HCEC 1CT (cell line): ENCODE data around the gene PRM1.

ENCODE experiments used
- DNase-seq: peaks from one replicate; pipeline ENCODE4 v3.0.0-alpha.2; 2017

The PRM1 gene

GRCh38 chr16:11251525-11252481, 29.3 kb downstream of the PRM1 start:
- DNase-seq = peak; percentile 31

GRCh38 chr16:11250786-11251524, 30.2 kb downstream of the PRM1 start:
- DNase-seq = no peak

- DNase-seq = no peak
Measured at GRCh38 chr16:11250091-11250785, 30.9 kb downstream of the PRM1 start.

GRCh38 chr16:11249233-11250061, 31.7 kb downstream of the PRM1 start:
- no peak for DNase-seq

GRCh38 chr16:11248133-11248532, 33.0 kb downstream of the PRM1 start:
- DNase-seq = no peak

GRCh38 chr16:11245988-11246387, 35.1 kb downstream of the PRM1 start:
- DNase-seq = no peak

- DNase-seq = no peak
Measured at GRCh38 chr16:11245222-11245737, 35.9 kb downstream of the PRM1 start.

GRCh38 chr16:11242658-11243057, 38.5 kb downstream of the PRM1 start:
- no peak for DNase-seq

GRCh38 chr16:11241480-11242204, 39.5 kb downstream of the PRM1 start:
- no peak for DNase-seq

GRCh38 chr16:11240636-11241473, 40.3 kb downstream of the PRM1 start:
- no peak for DNase-seq

GRCh38 chr16:11239644-11240632, 41.2 kb downstream of the PRM1 start:
- DNase-seq = no peak

GRCh38 chr16:11238272-11239202, 42.6 kb downstream of the PRM1 start:
- no peak for DNase-seq

GRCh38 chr16:11236461-11237254, 44.5 kb downstream of the PRM1 start:
- peak; percentile 18 for DNase-seq

- DNase-seq = no peak
Measured at GRCh38 chr16:11235703-11235991, 45.5 kb downstream of the PRM1 start.

GRCh38 chr16:11234884-11235702, 46.0 kb downstream of the PRM1 start:
- peak; percentile 87 for DNase-seq

- DNase-seq = peak; percentile 69
Measured at GRCh38 chr16:11233727-11234376, 47.3 kb downstream of the PRM1 start.
